IMR-90 (cell line): ENCODE measurements around the gene PCBP3. TPM values are rescaled to one million over a fixed set of nuclear protein-coding genes. Genes with fewer than 3 reads are reported as not detected.

Experiments used
- ATAC-seq: fragments of 200-7000 bp; cut with Tn5 transposase; 2 replicates; pipeline ENCODE4 v1.9.1; 2020; ENCODE audit warnings: low read depth, mild to moderate bottlenecking, moderate library complexity
- BruUV-seq: library from RNA; stranded (reverse); fragments of 400-500 nt; replicated peaks from 2 replicates; lab custom pipeline; 2021; lab: Mats Ljungman, UMichigan
- CTCF ChIA-PET: fragments of 300-600 bp; formaldehyde crosslinking; extraction: SDS; loops from one replicate; lab custom pipeline; 2021; ENCODE audit warnings: antibody characterized with exemption; lab: Yijun Ruan, JAX
- POLR2A ChIA-PET: fragments of 300-600 bp; sonication (Branson Sonifier 250); formaldehyde crosslinking; loops from one replicate; lab custom pipeline; 2022; ENCODE audit warnings: antibody characterized with exemption; ENCODE audit not compliant: unreplicated experiment; lab: Charles Lee
- DNase-seq: peaks from one replicate; pipeline ENCODE4 v3.0.0; 2013
- H2AFZ ChIP-seq: replicated peaks from 2 replicates; pipeline ENCODE3; 2013; ENCODE audit warnings: low read length, mild to moderate bottlenecking; ENCODE audit not compliant: poor library complexity
- H2AK5ac ChIP-seq: 2 replicates; pipeline ENCODE4 v1.6.1; 2013; ENCODE audit warnings: low read depth, low read length, inconsistent platforms
- H2AK9ac ChIP-seq: replicated peaks from 2 replicates; pipeline ENCODE3; 2013; ENCODE audit warnings: mild to moderate bottlenecking, low read depth, low read length, moderate library complexity; ENCODE audit not compliant: poor library complexity
- H2BK120ac ChIP-seq: 2 replicates; pipeline ENCODE4 v1.6.1; 2013; ENCODE audit warnings: low read depth, low read length, inconsistent platforms
- H2BK15ac ChIP-seq: 3 replicates; pipeline ENCODE4 v1.6.1; 2013; ENCODE audit warnings: low read depth, low read length, inconsistent platforms
- H2BK20ac ChIP-seq: 2 replicates; pipeline ENCODE4 v1.6.1; 2013; ENCODE audit warnings: low read depth, mild to moderate bottlenecking, inconsistent platforms, low read length, moderate library complexity
- H2BK5ac ChIP-seq: 2 replicates; pipeline ENCODE4 v1.6.1; 2013; ENCODE audit warnings: mild to moderate bottlenecking, low read depth, low read length, inconsistent platforms; ENCODE audit not compliant: poor library complexity, severe bottlenecking
- H3K14ac ChIP-seq: replicated peaks from 2 replicates; pipeline ENCODE4 v1.6.1; 2013; ENCODE audit warnings: low read depth, low read length, inconsistent platforms
- H3K18ac ChIP-seq: 2 replicates; pipeline ENCODE4 v1.6.1; 2013; ENCODE audit warnings: low read depth, low read length, control low read depth
- H3K23ac ChIP-seq: 2 replicates; pipeline ENCODE4 v1.6.1; 2013; ENCODE audit warnings: low read depth, low read length, inconsistent platforms
- H3K27ac ChIP-seq: 2 replicates; pipeline ENCODE4 v1.5.1; 2013; ENCODE audit warnings: mild to moderate bottlenecking, control low read depth, low read length; ENCODE audit not compliant: insufficient read depth
- H3K27me3 ChIP-seq: 2 replicates; pipeline ENCODE4 v1.6.1; 2013; ENCODE audit warnings: low read length; ENCODE audit not compliant: control insufficient read depth, insufficient read depth
- H3K36me3 ChIP-seq: 2 replicates; pipeline ENCODE4 v1.6.1; 2013; ENCODE audit warnings: low read length, mixed read lengths; ENCODE audit not compliant: control insufficient read depth, insufficient read depth
- H3K4ac ChIP-seq: 2 replicates; pipeline ENCODE4 v1.6.1; 2013; ENCODE audit warnings: low read depth, low read length, inconsistent platforms
- H3K4me1 ChIP-seq: 2 replicates; pipeline ENCODE4 v1.6.1; 2013; ENCODE audit warnings: low read length, mixed read lengths; ENCODE audit not compliant: control insufficient read depth, insufficient read depth
- H3K4me2 ChIP-seq: 2 replicates; pipeline ENCODE4 v1.6.1; 2013; ENCODE audit warnings: low read depth, mild to moderate bottlenecking, control low read depth, low read length, moderate library complexity
- H3K4me3 ChIP-seq: 2 replicates; pipeline ENCODE4 v1.5.1; 2013; ENCODE audit warnings: low read depth, mild to moderate bottlenecking, control low read depth, low read length, moderate library complexity; ENCODE audit not compliant: insufficient read depth
- H3K56ac ChIP-seq: 2 replicates; pipeline ENCODE4 v1.6.1; 2013; ENCODE audit warnings: low read length, inconsistent platforms; ENCODE audit not compliant: insufficient read depth; ENCODE audit errors: extremely low read depth
- H3K79me1 ChIP-seq, 2 experiments: 2 replicates each; pipeline ENCODE4 v1.6.1; 2013; ENCODE audit warnings: low read length in 2 of 2, inconsistent platforms in 1 of 2, low read depth in 1 of 2
- H3K9ac ChIP-seq: 2 replicates; pipeline ENCODE4 v1.6.1; 2013; ENCODE audit warnings: low read depth, low read length, control low read depth
- H3K9me1 ChIP-seq: 2 replicates; pipeline ENCODE4 v1.6.1; 2013; ENCODE audit warnings: low read length, inconsistent platforms; ENCODE audit not compliant: insufficient read depth
- H3K9me3 ChIP-seq: 2 replicates; pipeline ENCODE4 v1.6.1; 2013; ENCODE audit warnings: low read length; ENCODE audit not compliant: control insufficient read depth, insufficient read depth
- H4K20me1 ChIP-seq: 2 replicates; pipeline ENCODE4 v1.6.1; 2013; ENCODE audit warnings: low read length, inconsistent platforms; ENCODE audit not compliant: insufficient read depth
- H4K5ac ChIP-seq: 2 replicates; pipeline ENCODE4 v1.6.1; 2013; ENCODE audit warnings: mild to moderate bottlenecking, low read depth, low read length, control low read depth
- H4K8ac ChIP-seq, 2 experiments: 2 replicates each; pipeline ENCODE4 v1.6.1; 2013; ENCODE audit warnings: low read depth in 2 of 2, low read length in 2 of 2, control low read depth in 1 of 2, inconsistent platforms in 1 of 2
- H4K91ac ChIP-seq: 2 replicates; pipeline ENCODE4 v1.6.1; 2013; ENCODE audit warnings: low read depth, low read length, inconsistent platforms; ENCODE audit not compliant: insufficient read depth
- BHLHE40 ChIP-seq: fragments of 150-350 bp; IDR thresholded peaks from 2 replicates; pipeline ENCODE4 v1.6.1; 2016; ENCODE audit warnings: mild to moderate bottlenecking, low read depth, low read length
- CTCF ChIP-seq: conservative IDR thresholded peaks from 2 replicates; pipeline ENCODE4 v1.5.1; 2012; ENCODE audit warnings: mild to moderate bottlenecking, low read depth, low read length, improper control_type of control experiment
- ELK1 ChIP-seq: fragments of 150-350 bp; IDR thresholded peaks from 2 replicates; pipeline ENCODE4 v1.6.1; 2016; ENCODE audit warnings: low read depth, mild to moderate bottlenecking, low read length, moderate library complexity, borderline replicate concordance
- MAFK ChIP-seq: IDR thresholded peaks from 2 replicates; pipeline ENCODE4 v1.6.1; 2012; ENCODE audit warnings: low read depth, low read length, improper control_type of control experiment
- MXI1 ChIP-seq: IDR thresholded peaks from 2 replicates; pipeline ENCODE4 v1.6.1; 2012; ENCODE audit warnings: low read depth, mild to moderate bottlenecking, low read length, moderate library complexity, borderline replicate concordance
- NFE2L2 ChIP-seq: fragments of 150-350 bp; IDR thresholded peaks from 2 replicates; pipeline ENCODE4 v1.6.1; 2016; ENCODE audit warnings: low read depth, mild to moderate bottlenecking, low read length
- WGBS, 2 experiments: methylation state at CpG; one replicate each; pipeline versions ENCODE4 v1.1.5 to v1.1.7; 2013; ENCODE audit warnings: missing lambda C conversion rate in 2 of 2; ENCODE audit not compliant: insufficient read length in 1 of 2; ENCODE audit errors: extremely low coverage in 2 of 2; 5-methylcytosine and 5-hydroxymethylcytosine counted together
- dilution Hi-C: fragments of 300-500 bp; cut with HindIII; formaldehyde crosslinking; loops from one replicate; pipeline ENCODE4 v1.14.3; 2018; ENCODE audit warnings: low sequenced_read_pairs; ENCODE audit not compliant: unreplicated experiment
- in situ Hi-C: fragments of 300-500 bp; cut with MboI; formaldehyde crosslinking; loops from 3 replicates; pipeline ENCODE4 v1.14.3; 2019; ENCODE audit warnings: low sequenced_read_pairs, inconsistent platforms, mixed read lengths
- intact Hi-C: fragments of 100-400 bp; cut with micrococcal nuclease; formaldehyde crosslinking; loops from 2 replicates; pipeline ENCODE4 v1.10.0; 2022
- polyA plus RNA-seq, 3 experiments: library from polyadenylated mRNA; depleted of rRNA; stranded (reverse); fragments of >200 nt; gene quantifications; 2 replicates each; pipeline ENCODE4 v1.2.3, GENCODE V29; 2012; ENCODE audit warnings: low replicate concordance in 1 of 3
- total RNA-seq: library from RNA; depleted of rRNA; stranded (reverse); fragments of >200 nt; gene quantifications from 2 replicates; pipeline ENCODE4 v1.2.3, GENCODE V29; 2012

Gene PCBP3
- total and polyA plus RNA-seq, 2 of the 4 experiments (the other 2 are of a cell fraction) = 2.9 to 3.9 TPM

- dilution Hi-C loops = no loop called here
- no peak overlapping the region for H2BK15ac ChIP-seq
Measured at GRCh38 chr21:45803618-45804340, 160.3 kb downstream of the PCBP3 start.

More at GRCh38 chr21:45803618-45804340, 160.3 kb downstream of the PCBP3 start:
- no peak overlapping the region for H2BK120ac ChIP-seq
- no TSS peak for BruUV-seq
- peak overlapping the region; percentile 23 for H2AFZ ChIP-seq
- peak overlapping the region; percentile 28 for H2AK9ac ChIP-seq
- no peaks in the 10 kb centered on the region; the same call in 1 of the 2 replicates for H3K9me1 ChIP-seq
- no peak overlapping the region for H3K14ac ChIP-seq
- H3K79me1 ChIP-seq = no peaks in the 10 kb centered on the region
- no peaks in the 10 kb centered on the region; the same call in 1 of the 2 replicates for H4K20me1 ChIP-seq
- 78% methylated on average over 6 of the region's 15 CpGs; no CpG with 5 or more reads in 1 of the 2 experiments for WGBS, 2 experiments
- DNase-seq = no peak
- no peak overlapping the region for H3K4ac ChIP-seq
- H3K9me3 ChIP-seq = no peaks in the 10 kb centered on the region
- no peaks in the 10 kb centered on the region for H3K36me3 ChIP-seq
- intact Hi-C loops = no loop called here
- no peak overlapping the region for H3K18ac ChIP-seq
- H2BK5ac ChIP-seq = no peak overlapping the region
- TF ChIP-seq ELK1 (no peak), MAFK (no peak), MXI1 (no peak), BHLHE40 (no peak), NFE2L2 (no peak), CTCF (no peak)
- no peak overlapping the region for H3K4me2 ChIP-seq
- no peak overlapping the region for H3K4me3 ChIP-seq
- in situ Hi-C loops = no loop called here
- no peak overlapping the region for H4K5ac ChIP-seq
- H4K8ac ChIP-seq = no peak overlapping the region
- H3K23ac ChIP-seq = no peak overlapping the region
- H2AK5ac ChIP-seq = no peak overlapping the region
- H3K9ac ChIP-seq = no peak overlapping the region
- H3K4me1 ChIP-seq = no peaks in the 10 kb centered on the region
- ATAC-seq = no peak
- no peak overlapping the region for H4K91ac ChIP-seq
- H3K27ac ChIP-seq = no peak overlapping the region
- H2BK20ac ChIP-seq = no peak overlapping the region
- no peak overlapping the region for H3K56ac ChIP-seq
- CTCF ChIA-PET = no interaction called here
- POLR2A ChIA-PET = no interaction called here
- H3K27me3 ChIP-seq = peaks cover 2% of the 10 kb centered on the region; the same call in 1 of the 2 replicates
